Measurements from ENCODE around the gene NUP205.

GRCh38 chr7:135557455-135558336 lies at the start of gene NUP205:
- no peak for TF ChIP-seq CTCF (IDR thresholded peaks at IDR 0.05; ENCODE audit: low read depth, low read length)
- peak; percentile 92 for TF ChIP-seq POLR2A (IDR thresholded peaks at IDR 0.05; ENCODE audit: extremely low read depth, insufficient read length)
